Transverse colon (tissue), 4 donors: Measurements from ENCODE around the gene FSTL5. TPM values are rescaled to one million over a fixed set of nuclear protein-coding genes. Genes with fewer than 3 reads are reported as not detected.

Experiments used
- DNase-seq: peaks from one replicate; pipeline ENCODE4 v3.0.0-alpha.2; 2019
- H3K27ac ChIP-seq, 4 donors: fragments of 200-600 bp; sonication (generic); 2 replicates each; pipeline ENCODE4 v1.5.1; 2016 to 2018; ENCODE audit warnings: inconsistent platforms in 4 of 4
- H3K27me3 ChIP-seq: fragments of 200-600 bp; sonication (generic); 2 replicates; pipeline ENCODE4 v1.5.1; 2017; ENCODE audit warnings: inconsistent platforms
- H3K36me3 ChIP-seq, 4 donors: fragments of 200-600 bp; sonication (generic); 2 replicates each; pipeline ENCODE4 v1.5.1; 2017 to 2019; ENCODE audit warnings: inconsistent platforms in 4 of 4
- H3K4me1 ChIP-seq, 4 donors: fragments of 200-600 bp; sonication (generic); 2 replicates each; pipeline ENCODE4 v1.5.1; 2017 to 2020; ENCODE audit warnings: inconsistent platforms in 4 of 4
- H3K4me3 ChIP-seq, 4 donors: fragments of 200-600 bp; sonication (generic); 1 replicate in 1 of 4; 2 replicates in 3 of 4; pipeline versions ENCODE4 v1.5.1 to v1.6.1; 2017 to 2019; ENCODE audit warnings: inconsistent platforms in 4 of 4
- H3K9me3 ChIP-seq, 2 donors: fragments of 200-600 bp; sonication (generic); 2 replicates each; pipeline ENCODE4 v1.5.1; 2017 to 2019; ENCODE audit warnings: inconsistent platforms in 2 of 2
- CTCF ChIP-seq, 5 experiments: fragments of 200-600 bp in 3 of 5; fragments of 450-650 bp in 2 of 5; sonication (generic) in 3 of 5; IDR thresholded peaks; 1 replicate in 2 of 5; 2 replicates in 3 of 5; pipeline ENCODE4 v1.5.1; 2016 to 2017; ENCODE audit warnings: antibody characterized with exemption in 5 of 5, inconsistent platforms in 3 of 5, mild to moderate bottlenecking in 2 of 5, moderate library complexity in 1 of 5
- EP300 ChIP-seq: sonication (generic); formaldehyde crosslinking; IDR thresholded peaks from one replicate; pipeline ENCODE4 v1.6.1; 2017; ENCODE audit warnings: antibody characterized with exemption, low read depth
- POLR2A ChIP-seq: fragments of 450-650 bp; IDR thresholded peaks from one replicate; pipeline ENCODE4 v1.6.1; 2016; ENCODE audit warnings: antibody characterized with exemption, mild to moderate bottlenecking, moderate library complexity
- POLR2AphosphoS5 ChIP-seq, 3 donors: sonication (generic); formaldehyde crosslinking; IDR thresholded peaks; one replicate each; pipeline ENCODE4 v1.6.1; 2016; ENCODE audit warnings: antibody characterized with exemption in 3 of 3
- WGBS, 2 donors: methylation state at CpG; one replicate each; pipeline ENCODE4 v1.1.5; 2018; ENCODE audit warnings: low coverage in 1 of 2; 5-methylcytosine and 5-hydroxymethylcytosine counted together
- in situ Hi-C, 4 donors: fragments of 200-750 bp; cut with MboI; loops; one replicate each; pipeline versions ENCODE4 v1.15.0 to v1.15.1; 2017; ENCODE audit warnings: low sequenced_read_pairs in 3 of 4, low pct_ligation_motif_present in 1 of 4, low pct_unique_long_range_greater_than_20kb in 1 of 4
- intact Hi-C: fragments of 100-400 bp; cut with DNase I; formaldehyde crosslinking; loops from one replicate; pipeline ENCODE4 v1.15.1; 2023; ENCODE audit warnings: low total_unique reads
- total RNA-seq, 4 donors: library from RNA; depleted of rRNA; stranded (reverse); fragments of >200 nt; gene quantifications; one replicate each; pipeline ENCODE4 v1.1.0, GENCODE V29; 2016

The FSTL5 gene
- total RNA-seq, 4 donors from 2014 or later: 0.14 to 0.16 TPM; not detected in 2

- WGBS, 2 donors: 68 to 78% methylated on average over 2 of the region's 2 CpGs
- DNase-seq: no peak
- no peak overlapping the region for H3K27ac ChIP-seq
- in situ Hi-C loops: no loop called here
- no peaks in the 10 kb centered on the region for H3K9me3 ChIP-seq
- peaks cover 0 to 4% (median 0%) of the 10 kb centered on the region in 4 donors for H3K4me1 ChIP-seq
- intact Hi-C loops: no loop called here
- TF ChIP-seq CTCF (IDR thresholded peaks at IDR 0.05): no peak
- no peak for TF ChIP-seq POLR2AphosphoS5 (IDR thresholded peaks at IDR 0.05)
- no peak for TF ChIP-seq POLR2A
- TF ChIP-seq EP300: no peak
- no peak overlapping the region for H3K4me3 ChIP-seq
- no peaks in the 10 kb centered on the region for H3K36me3 ChIP-seq
- H3K27me3 ChIP-seq: no peaks in the 10 kb centered on the region
Observed at GRCh38 chr4:161573836-161574235, 590.0 kb downstream of the FSTL5 start.

- TF ChIP-seq CTCF (IDR thresholded peaks at IDR 0.05) (peak in 2 of 5 experiments; percentile 8 to 17), POLR2AphosphoS5 (IDR thresholded peaks at IDR 0.05) (no peak)
- Histone ChIP-seq H3K9me3 (no peaks in the 10 kb centered on the region), H3K4me1 (no peaks in the 10 kb centered on the region), H3K36me3 (no peaks in the 10 kb centered on the region), H3K27ac (no peak overlapping the region), H3K4me3 (no peak overlapping the region), H3K27me3 (no peaks in the 10 kb centered on the region)
- intact Hi-C loops (no loop called here), in situ Hi-C loops (no loop called here)
- DNase-seq: no peak
- 93 to 100% methylated on average over 1 of the region's 1 CpG for WGBS, 2 donors
Observed at GRCh38 chr4:161564230-161564834, 599.5 kb downstream of the FSTL5 start.

- Histone ChIP-seq H3K36me3 (no peaks in the 10 kb centered on the region), H3K4me3 (no peak overlapping the region), H3K9me3 (no peaks in the 10 kb centered on the region), H3K27ac (no peak overlapping the region), H3K4me1 (no peaks in the 10 kb centered on the region), H3K27me3 (no peaks in the 10 kb centered on the region)
- no peak for DNase-seq
- TF ChIP-seq EP300: no peak
- TF ChIP-seq POLR2A: no peak
- TF ChIP-seq POLR2AphosphoS5 (IDR thresholded peaks at IDR 0.05): no peak
- TF ChIP-seq CTCF (IDR thresholded peaks at IDR 0.05): no peak
- in situ Hi-C loops: no loop called here
- intact Hi-C loops: no loop called here
- WGBS, 2 donors: 43 to 49% methylated on average over 5 of the region's 5 CpGs
Observed at GRCh38 chr4:161555689-161556660, 607.8 kb downstream of the FSTL5 start.

GRCh38 chr4:161554372-161554990 lies 609.3 kb downstream of the FSTL5 start:
- in situ Hi-C loops: no loop called here

More at GRCh38 chr4:161554372-161554990, 609.3 kb downstream of the FSTL5 start:
- intact Hi-C loops: no loop called here
- TF ChIP-seq CTCF (IDR thresholded peaks at IDR 0.05) (no peak), EP300 (no peak), POLR2A (no peak), POLR2AphosphoS5 (IDR thresholded peaks at IDR 0.05) (no peak)
- H3K27ac ChIP-seq: no peak overlapping the region
- H3K4me3 ChIP-seq: no peak overlapping the region
- 39 to 52% methylated on average over 5 of the region's 5 CpGs for WGBS, 2 donors
- no peaks in the 10 kb centered on the region for H3K27me3 ChIP-seq
- H3K4me1 ChIP-seq: no peaks in the 10 kb centered on the region
- no peaks in the 10 kb centered on the region for H3K36me3 ChIP-seq
- no peaks in the 10 kb centered on the region for H3K9me3 ChIP-seq
- no peak for DNase-seq
